GM21367 (cell line): ENCODE results near the gene PRSS36.
A peak's percentile ranks its signal among the peaks of the same experiment; 100 is the strongest.
"Not testable (repeated sequence)": the region's sequence is repeated elsewhere in the genome, so short reads cannot be mapped to it uniquely, and the experiment has no call there.

ENCODE experiments used
- ATAC-seq: cut with Tn5 transposase; IDR thresholded peaks from one replicate; pipeline ENCODE4 v1.9.1; 2021; ENCODE audit not compliant: unreplicated experiment

Gene PRSS36

DNA sequence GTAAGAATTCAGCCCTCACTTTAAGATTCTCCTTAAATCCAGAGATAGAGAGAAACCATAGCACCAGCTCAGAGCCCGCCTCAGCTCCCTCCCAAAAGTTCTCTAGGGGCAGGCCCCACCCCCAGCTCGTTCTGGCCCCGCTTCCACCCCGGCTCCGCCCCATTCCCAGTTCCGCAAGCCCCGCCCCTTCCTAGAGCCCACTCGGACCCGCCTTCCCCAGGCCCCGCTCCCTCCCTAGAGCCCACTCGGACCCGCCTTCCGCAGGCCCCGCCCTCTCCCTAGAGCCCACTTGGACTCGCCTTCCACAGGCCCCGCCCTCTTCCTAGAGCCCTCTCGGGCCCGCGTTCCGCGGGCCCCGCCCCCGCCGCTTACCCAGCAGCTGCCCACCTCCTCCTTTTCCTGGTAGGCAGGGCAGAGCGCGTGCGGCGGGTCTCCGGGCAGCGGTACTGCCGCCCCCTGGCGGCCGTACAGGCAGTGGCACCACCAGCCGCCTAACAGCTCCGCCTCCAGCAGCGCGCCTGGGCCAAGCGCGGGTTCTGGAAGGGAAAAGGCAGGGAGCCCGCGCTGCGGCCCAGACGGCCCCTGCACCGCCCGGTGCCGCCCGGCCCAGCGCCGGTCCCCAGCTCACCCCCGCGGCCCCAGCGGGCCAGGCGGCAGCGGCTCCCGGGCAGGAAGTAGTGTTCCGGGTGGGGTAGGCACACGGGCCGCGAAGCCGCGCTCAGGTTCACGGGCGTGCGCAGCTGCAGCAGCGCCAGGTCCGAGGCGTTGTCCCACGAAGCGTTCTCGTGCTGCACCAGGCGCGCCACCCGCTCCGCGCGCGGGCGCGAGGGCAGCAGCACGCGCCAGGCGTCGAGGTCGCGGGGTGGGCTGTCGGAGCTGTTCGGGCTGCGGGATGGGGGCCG, 7.5 kb downstream of the PRSS36 start:
- peak; percentile 86 for ATAC-seq

DNA sequence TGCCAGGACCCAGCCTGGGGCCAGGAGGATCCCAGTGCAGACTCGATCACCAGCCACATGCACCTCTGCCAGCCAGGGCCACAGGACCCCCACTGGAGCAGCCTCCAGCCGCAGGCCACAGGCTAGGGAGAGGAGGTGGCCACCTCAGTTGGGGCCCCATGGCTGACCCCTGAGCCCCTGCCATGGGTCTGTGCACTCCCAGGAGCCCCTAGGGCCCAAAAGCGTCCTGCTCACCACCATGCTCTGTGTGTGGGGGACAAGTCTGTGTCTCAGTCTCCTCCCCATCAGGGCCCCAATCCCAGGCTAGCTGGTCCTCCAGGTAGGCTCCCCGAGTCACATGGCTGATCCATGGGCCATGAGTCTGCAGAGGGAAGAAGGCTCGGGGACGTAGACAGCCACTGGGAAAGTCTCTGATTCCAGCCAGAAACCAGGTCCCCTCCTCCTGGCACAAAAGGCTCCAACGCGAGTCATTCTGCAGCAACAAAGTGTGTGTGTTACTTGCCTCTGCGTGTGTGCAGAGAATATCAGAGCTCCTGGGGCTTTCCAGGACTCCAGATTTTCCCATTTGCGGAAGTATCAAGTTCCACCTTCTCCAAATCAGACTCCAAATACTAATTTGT, 8.3 kb downstream of the PRSS36 start:
- no peak for ATAC-seq

GRCh38 chr16:31141071-31141469, 8.8 kb downstream of the PRSS36 start:
- ATAC-seq: not testable (repeated sequence)

GRCh38 chr16:31138621-31139578, 11.0 kb downstream of the PRSS36 start:
- no peak for ATAC-seq

- ATAC-seq: not testable (repeated sequence)
Observed at GRCh38 chr16:31136822-31137499, 12.9 kb downstream of the PRSS36 start.

DNA sequence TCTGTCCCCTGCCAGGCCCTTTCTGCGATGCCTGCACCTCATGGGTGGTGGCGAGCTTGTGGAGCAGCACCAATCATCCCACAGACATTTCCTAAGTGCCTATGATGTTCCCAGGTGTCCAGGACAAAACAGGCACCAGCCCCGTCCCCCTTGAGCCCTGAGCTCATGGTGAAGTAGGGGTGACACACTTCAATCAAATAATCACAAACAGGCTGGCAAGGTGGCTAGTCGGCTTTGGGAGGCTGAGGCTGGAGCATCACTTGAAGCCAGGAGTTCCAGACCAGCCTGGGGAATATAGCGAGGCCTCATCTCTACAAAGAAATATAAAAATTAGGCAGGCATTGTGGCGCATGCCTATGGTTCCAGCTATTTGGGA, 13.6 kb downstream of the PRSS36 start:
- ATAC-seq: no peak

DNA sequence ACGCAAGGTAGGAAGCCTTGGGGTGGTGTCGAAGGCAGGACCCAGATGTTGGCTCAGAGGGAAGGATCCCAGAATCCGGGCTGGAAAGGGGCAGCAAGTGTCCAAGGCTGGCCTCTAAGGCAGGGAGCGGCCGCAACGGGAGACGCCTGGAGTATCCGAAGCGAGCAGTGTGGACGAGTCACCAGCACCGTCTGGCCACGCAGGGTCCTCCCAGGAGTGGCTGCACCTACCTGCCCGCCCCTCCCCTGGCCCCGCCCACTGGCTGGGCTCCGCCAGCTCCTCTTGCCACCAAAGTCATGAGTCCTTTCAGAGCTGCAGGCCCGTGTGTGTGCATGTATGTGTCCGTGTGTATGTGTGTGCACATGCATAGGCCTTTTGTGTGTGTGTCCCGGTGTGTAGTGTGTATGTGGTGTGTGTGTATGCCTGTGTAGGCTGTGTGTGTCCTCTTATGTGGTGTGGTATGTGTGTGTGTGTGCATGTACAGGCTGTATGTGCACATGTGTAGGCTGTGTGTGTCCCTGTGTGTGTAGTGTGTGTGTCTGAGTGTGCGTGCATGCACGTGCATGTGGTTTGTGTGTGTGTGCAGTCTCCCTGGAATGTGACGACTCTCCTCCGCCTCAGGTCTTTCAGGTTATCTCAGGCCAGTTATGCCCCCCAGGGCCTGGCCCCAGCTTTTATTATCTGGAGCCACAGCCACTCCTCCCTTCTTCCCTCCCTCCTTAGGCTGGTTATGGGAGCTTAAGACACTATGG, 14.2 kb downstream of the PRSS36 start, which contains the start of gene PRSS8:
PRSS8 (minus strand) TSS at position 193 of the 752 bp plus-strand sequence. CDS start 229 bp downstream, outside the sequence.
- no peak for ATAC-seq

GRCh38 chr16:31134625-31135534, 15.0 kb downstream of the PRSS36 start:
- no peak for ATAC-seq

GRCh38 chr16:31134091-31134571, 15.7 kb downstream of the PRSS36 start:
- ATAC-seq: no peak

GRCh38 chr16:31133046-31133501, 16.8 kb downstream of the PRSS36 start:
- no peak for ATAC-seq

- ATAC-seq: no peak
Observed at GRCh38 chr16:31132303-31132979, 17.4 kb downstream of the PRSS36 start.

- no peak for ATAC-seq
Observed at GRCh38 chr16:31131841-31132271, 18.0 kb downstream of the PRSS36 start.

DNA sequence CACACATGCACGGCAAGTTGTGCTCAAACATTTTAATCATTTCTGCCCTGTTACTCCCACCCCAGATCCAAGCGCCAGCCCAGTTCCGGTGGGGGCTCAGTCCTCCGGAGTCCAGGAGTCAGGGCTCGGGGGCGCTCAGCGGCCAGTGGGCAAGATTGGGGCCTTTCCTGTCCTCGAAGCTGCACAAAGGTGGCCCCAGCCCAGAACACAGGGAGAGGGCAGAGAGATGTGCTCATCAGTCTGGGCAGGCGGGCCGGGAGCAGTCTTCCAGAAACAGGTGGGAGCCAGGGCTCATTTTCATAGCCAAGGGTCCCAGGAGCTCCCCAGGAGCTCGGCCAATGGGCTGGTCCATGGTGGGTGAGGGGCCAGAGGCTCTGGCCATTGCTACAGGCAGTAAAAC, 18.4 kb downstream of the PRSS36 start:
- ATAC-seq: no peak

DNA sequence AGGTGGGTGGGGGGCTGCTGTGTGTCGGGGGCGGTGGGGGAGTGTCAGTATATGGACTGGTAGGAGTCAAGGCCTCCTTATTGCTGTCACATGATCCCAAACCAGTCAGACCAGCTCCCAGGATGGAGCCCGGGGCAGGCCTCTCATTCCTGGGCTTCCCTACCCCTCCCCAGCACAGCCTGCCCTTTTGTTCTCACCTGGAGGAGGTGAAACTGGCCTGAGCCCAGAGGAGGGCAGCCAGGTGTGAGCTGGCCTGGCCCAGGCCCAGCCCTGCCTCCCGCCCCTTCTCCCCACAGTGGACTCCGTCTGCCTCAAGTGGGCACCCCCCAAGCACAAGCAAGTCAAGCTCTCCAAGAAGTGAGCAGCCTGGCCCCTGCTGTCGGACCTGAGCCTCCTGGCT, 19.0 kb downstream of the PRSS36 start:
- ATAC-seq: no peak

GRCh38 chr16:31130336-31130891, 19.5 kb downstream of the PRSS36 start:
- ATAC-seq: no peak

DNA sequence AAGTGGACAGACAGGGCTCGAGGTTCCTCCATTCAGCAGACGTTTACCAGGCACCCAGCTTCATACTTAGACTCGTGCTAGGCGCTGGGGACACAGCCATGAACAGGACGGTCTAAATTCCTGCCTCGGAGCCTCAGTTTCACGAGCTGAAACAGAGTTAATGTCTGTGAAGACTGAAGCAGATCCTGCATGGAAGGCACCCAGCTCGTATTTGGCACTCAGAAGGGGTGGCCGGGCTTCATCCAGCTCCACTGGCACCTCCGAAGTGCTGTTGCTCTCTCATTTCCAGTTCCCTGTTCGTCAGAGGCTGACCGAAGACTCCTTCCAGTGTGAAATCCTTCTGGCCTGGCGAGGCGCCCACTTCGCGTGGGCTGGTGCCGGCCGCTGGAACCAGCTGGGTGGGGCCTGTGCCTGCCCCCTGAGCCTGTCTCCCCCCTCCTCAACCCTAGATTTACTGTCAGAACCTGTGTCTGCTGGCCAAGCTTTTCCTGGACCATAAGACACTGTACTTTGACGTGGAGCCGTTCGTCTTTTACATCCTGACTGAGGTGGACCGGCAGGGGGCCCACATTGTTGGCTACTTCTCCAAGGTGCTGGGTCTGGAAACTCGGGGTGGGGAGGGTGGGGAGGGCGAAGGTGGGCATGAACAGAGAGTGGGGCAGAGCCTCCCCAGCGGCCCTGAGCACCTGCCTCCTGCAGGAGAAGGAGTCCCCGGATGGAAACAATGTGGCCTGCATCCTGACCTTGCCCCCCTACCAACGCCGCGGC, 20.1 kb downstream of the PRSS36 start:
- ATAC-seq: no peak
